IMR-90 (cell line): ENCODE data around the gene PSMA2.

Experiments used
- CEBPB ChIP-seq: IDR thresholded peaks from 2 replicates; pipeline ENCODE4 v1.6.1; 2012; ENCODE audit warnings: low read depth, low read length, improper control_type of control experiment
- CHD1 ChIP-seq: IDR thresholded peaks from 2 replicates; pipeline ENCODE4 v1.6.1; 2012; ENCODE audit warnings: low read depth, low read length, improper control_type of control experiment
- FOS ChIP-seq: fragments of 150-350 bp; IDR thresholded peaks from 2 replicates; pipeline ENCODE4 v1.6.1; 2016; ENCODE audit warnings: low read depth, low read length
- MAFK ChIP-seq: IDR thresholded peaks from 2 replicates; pipeline ENCODE4 v1.6.1; 2012; ENCODE audit warnings: low read depth, low read length, improper control_type of control experiment
- POLR2A ChIP-seq: IDR thresholded peaks from 2 replicates; pipeline ENCODE4 v1.6.1; 2012; ENCODE audit warnings: mild to moderate bottlenecking, low read depth, low read length
- RAD21 ChIP-seq: IDR thresholded peaks from 2 replicates; pipeline ENCODE4 v1.6.1; 2012; ENCODE audit warnings: low read length, improper control_type of control experiment
- RCOR1 ChIP-seq: IDR thresholded peaks from 2 replicates; pipeline ENCODE4 v1.6.1; 2012; ENCODE audit warnings: mild to moderate bottlenecking, low read length, improper control_type of control experiment; ENCODE audit not compliant: insufficient replicate concordance
- SMC3 ChIP-seq: fragments of 150-350 bp; IDR thresholded peaks from 2 replicates; pipeline ENCODE4 v1.6.1; 2016; ENCODE audit warnings: low read depth, mild to moderate bottlenecking, antibody characterized with exemption, low read length, moderate library complexity
- TF ChIP-seq, protein P1 (sequence below): conservative IDR thresholded peaks from 2 replicates; pipeline ENCODE4 v1.5.1; 2012; ENCODE audit warnings: mild to moderate bottlenecking, low read depth, low read length, improper control_type of control experiment
- TF ChIP-seq, protein P2 (sequence below): fragments of 150-350 bp; IDR thresholded peaks from 2 replicates; pipeline ENCODE4 v1.6.1; 2017; ENCODE audit warnings: mild to moderate bottlenecking, antibody characterized with exemption, low read length, low read depth

DNA sequence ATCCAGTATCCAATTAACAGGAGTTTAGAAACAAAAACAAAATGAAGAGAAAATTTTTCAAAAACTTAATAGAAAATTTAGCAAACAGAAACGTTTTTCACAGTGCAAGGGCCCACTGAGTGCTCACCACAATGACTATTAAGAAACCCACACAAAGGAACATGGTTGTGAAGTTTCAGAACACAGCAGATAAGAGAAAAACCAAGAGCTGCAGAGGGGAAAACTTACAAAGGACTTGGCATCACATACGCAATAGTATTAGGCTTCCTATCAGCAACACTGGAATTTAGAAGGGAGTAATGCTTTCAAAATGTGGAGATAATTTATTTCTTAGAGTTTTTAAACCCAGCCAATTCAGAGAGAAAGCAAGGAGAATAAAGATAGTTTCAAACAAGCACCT, 18.4 kb downstream of the PSMA2 start:
- TF ChIP-seq POLR2A, result no peak
- TF ChIP-seq, protein P1, sequence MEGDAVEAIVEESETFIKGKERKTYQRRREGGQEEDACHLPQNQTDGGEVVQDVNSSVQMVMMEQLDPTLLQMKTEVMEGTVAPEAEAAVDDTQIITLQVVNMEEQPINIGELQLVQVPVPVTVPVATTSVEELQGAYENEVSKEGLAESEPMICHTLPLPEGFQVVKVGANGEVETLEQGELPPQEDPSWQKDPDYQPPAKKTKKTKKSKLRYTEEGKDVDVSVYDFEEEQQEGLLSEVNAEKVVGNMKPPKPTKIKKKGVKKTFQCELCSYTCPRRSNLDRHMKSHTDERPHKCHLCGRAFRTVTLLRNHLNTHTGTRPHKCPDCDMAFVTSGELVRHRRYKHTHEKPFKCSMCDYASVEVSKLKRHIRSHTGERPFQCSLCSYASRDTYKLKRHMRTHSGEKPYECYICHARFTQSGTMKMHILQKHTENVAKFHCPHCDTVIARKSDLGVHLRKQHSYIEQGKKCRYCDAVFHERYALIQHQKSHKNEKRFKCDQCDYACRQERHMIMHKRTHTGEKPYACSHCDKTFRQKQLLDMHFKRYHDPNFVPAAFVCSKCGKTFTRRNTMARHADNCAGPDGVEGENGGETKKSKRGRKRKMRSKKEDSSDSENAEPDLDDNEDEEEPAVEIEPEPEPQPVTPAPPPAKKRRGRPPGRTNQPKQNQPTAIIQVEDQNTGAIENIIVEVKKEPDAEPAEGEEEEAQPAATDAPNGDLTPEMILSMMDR, result no peak
- TF ChIP-seq, protein P2, sequence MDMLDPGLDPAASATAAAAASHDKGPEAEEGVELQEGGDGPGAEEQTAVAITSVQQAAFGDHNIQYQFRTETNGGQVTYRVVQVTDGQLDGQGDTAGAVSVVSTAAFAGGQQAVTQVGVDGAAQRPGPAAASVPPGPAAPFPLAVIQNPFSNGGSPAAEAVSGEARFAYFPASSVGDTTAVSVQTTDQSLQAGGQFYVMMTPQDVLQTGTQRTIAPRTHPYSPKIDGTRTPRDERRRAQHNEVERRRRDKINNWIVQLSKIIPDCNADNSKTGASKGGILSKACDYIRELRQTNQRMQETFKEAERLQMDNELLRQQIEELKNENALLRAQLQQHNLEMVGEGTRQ, result no peak
- TF ChIP-seq RAD21, result no peak
- no peak for TF ChIP-seq SMC3
- TF ChIP-seq FOS, result no peak
- TF ChIP-seq CEBPB, result no peak
- no peak for TF ChIP-seq RCOR1
- TF ChIP-seq MAFK, result no peak
- no peak for TF ChIP-seq CHD1
